Central memory CD8-positive, alpha-beta T cell (primary cell): ENCODE data around the gene UGP2.
"Not testable (repeated sequence)": the region's sequence is repeated elsewhere in the genome, so short reads cannot be mapped to it uniquely, and the experiment has no call there.

Source experiments
- ATAC-seq: fragments of 150-1000 bp; cut with Tn5 transposase; replicated peaks from 2 replicates; pipeline ENCODE4 v1.10.0; 2022; ENCODE audit warnings: mild to moderate bottlenecking, moderate FRiP score, moderate number of reproducible peaks; ENCODE audit not compliant: poor library complexity, severe bottlenecking; ENCODE audit errors: extremely low read depth
- DNase-seq, 2 donors: peaks; one replicate each; pipeline ENCODE4 v3.0.0; 2021; ENCODE audit warnings: low spot score in 2 of 2
- H3K27ac Mint-ChIP-seq: one replicate; pipeline ENCODE4 v1.8.0; 2022; ENCODE audit warnings: low read depth, mild to moderate bottlenecking, moderate library complexity, mixed read lengths
- H3K27me3 Mint-ChIP-seq: one replicate; pipeline ENCODE4 v1.8.0; 2022; ENCODE audit warnings: mixed read lengths
- H3K36me3 Mint-ChIP-seq: one replicate; pipeline ENCODE4 v1.8.0; 2022; ENCODE audit warnings: mild to moderate bottlenecking, moderate library complexity, mixed read lengths; ENCODE audit not compliant: insufficient read depth
- H3K4me1 Mint-ChIP-seq: one replicate; pipeline ENCODE4 v1.8.0; 2022; ENCODE audit warnings: mixed read lengths
- H3K4me3 Mint-ChIP-seq: one replicate; pipeline ENCODE4 v1.8.0; 2022; ENCODE audit warnings: mild to moderate bottlenecking, moderate library complexity, mixed read lengths
- H3K9me3 Mint-ChIP-seq: one replicate; pipeline ENCODE4 v1.8.0; 2022; ENCODE audit warnings: mixed read lengths

The UGP2 gene

GRCh38 chr2:63843093-63843492 is 1.4 kb downstream of the UGP2 start:
- peaks cover 65% of the 10 kb centered on the region for H3K4me1 Mint-ChIP-seq
- H3K27ac Mint-ChIP-seq: no peak overlapping the region
- ATAC-seq: no peak
- no peaks in the 10 kb centered on the region for H3K27me3 Mint-ChIP-seq
- no peak for DNase-seq
- peaks cover 24% of the 10 kb centered on the region for H3K36me3 Mint-ChIP-seq
- H3K9me3 Mint-ChIP-seq: no peaks in the 10 kb centered on the region
- peak overlapping the region; percentile 97 for H3K4me3 Mint-ChIP-seq

DNA sequence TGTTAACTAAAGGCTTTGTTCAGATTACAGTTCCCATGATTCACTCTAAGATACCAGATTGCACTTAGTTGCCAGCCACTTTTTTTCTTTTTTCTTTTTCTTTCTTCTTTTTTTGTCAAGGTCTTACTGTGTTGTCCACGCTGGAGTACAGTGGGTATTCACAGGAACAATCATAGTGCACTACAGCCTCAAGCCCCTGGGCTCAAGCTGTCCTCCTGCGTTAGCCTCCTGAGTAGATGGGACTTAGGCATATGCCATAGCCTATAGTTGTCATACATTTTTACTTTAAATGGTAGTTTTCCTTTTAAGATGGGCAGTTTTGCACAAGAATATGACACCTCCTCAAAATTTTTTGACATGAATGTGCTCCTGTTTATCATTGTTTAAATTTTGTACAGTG is 2.1 kb downstream of the UGP2 start:
- ATAC-seq (no peak), DNase-seq (no peak)
- Mint-ChIP-seq H3K27ac (no peak overlapping the region), H3K36me3 (peaks cover 24% of the 10 kb centered on the region), H3K9me3 (no peaks in the 10 kb centered on the region), H3K27me3 (no peaks in the 10 kb centered on the region), H3K4me1 (peaks cover 65% of the 10 kb centered on the region), H3K4me3 (peak overlapping the region; percentile 23)

GRCh38 chr2:63844616-63845015 is 2.9 kb downstream of the UGP2 start:
- Mint-ChIP-seq H3K9me3 (no peaks in the 10 kb centered on the region), H3K4me1 (peaks cover 73% of the 10 kb centered on the region), H3K36me3 (peaks cover 24% of the 10 kb centered on the region), H3K4me3 (no peak overlapping the region), H3K27ac (no peak overlapping the region), H3K27me3 (no peaks in the 10 kb centered on the region)
- no peak for DNase-seq
- no peak for ATAC-seq

DNA sequence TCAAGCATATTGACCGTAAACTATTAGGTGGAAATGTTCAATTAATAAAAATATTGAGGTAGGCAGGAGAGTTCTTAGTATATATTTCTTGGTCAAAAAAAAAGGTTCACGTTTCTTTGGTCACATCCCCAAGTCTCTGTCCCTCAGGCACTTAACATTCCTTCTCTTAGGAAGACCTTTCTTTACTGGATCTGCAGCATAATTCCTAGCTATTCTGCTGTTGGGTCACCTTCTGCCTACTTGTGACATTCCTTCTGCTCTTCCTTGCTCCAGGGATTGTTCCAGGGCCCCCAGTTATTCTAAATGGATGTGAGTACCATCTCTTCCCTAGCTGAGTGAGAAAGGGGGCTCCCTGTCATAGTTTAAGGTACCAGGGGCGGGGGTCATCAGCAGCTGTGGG is 4.2 kb downstream of the UGP2 start:
- no peak for DNase-seq
- Mint-ChIP-seq H3K36me3 (peaks cover 19% of the 10 kb centered on the region), H3K4me3 (no peak overlapping the region), H3K9me3 (no peaks in the 10 kb centered on the region), H3K27me3 (no peaks in the 10 kb centered on the region), H3K27ac (no peak overlapping the region), H3K4me1 (peaks cover 72% of the 10 kb centered on the region)
- ATAC-seq: no peak

- ATAC-seq (no peak), DNase-seq (no peak)
- Mint-ChIP-seq H3K4me1 (peaks cover 79% of the 10 kb centered on the region), H3K27ac (no peak overlapping the region), H3K27me3 (no peaks in the 10 kb centered on the region), H3K36me3 (peaks cover 13% of the 10 kb centered on the region), H3K4me3 (no peak overlapping the region), H3K9me3 (no peaks in the 10 kb centered on the region)
Measured at GRCh38 chr2:63846487-63846886, 4.8 kb downstream of the UGP2 start.

DNA sequence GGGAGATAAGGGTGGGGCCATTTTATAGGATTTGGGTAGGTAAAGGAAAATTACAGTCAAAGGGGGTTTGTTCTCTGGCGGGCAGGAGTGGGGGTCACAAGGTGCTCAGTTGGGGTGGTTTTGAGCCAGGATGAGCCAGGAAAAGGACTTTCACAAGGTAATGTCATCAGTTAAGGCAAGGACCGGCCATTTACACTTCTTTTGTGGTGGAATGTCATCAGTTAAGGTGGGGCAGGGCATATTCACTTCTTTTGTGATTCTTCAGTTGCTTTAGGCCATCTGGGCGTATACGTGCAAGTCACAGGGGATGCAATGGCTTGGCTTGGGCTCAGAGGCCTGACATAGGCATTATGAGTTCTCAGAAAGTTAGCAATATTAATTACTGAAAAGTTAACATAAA is 5.9 kb downstream of the UGP2 start:
- not testable (repeated sequence) for ATAC-seq, H3K9me3 Mint-ChIP-seq, H3K36me3 Mint-ChIP-seq, DNase-seq, H3K27ac Mint-ChIP-seq, H3K27me3 Mint-ChIP-seq
- H3K4me3 Mint-ChIP-seq: peak overlapping the region; percentile 4
- H3K4me1 Mint-ChIP-seq: peaks cover 73% of the 10 kb centered on the region

DNA sequence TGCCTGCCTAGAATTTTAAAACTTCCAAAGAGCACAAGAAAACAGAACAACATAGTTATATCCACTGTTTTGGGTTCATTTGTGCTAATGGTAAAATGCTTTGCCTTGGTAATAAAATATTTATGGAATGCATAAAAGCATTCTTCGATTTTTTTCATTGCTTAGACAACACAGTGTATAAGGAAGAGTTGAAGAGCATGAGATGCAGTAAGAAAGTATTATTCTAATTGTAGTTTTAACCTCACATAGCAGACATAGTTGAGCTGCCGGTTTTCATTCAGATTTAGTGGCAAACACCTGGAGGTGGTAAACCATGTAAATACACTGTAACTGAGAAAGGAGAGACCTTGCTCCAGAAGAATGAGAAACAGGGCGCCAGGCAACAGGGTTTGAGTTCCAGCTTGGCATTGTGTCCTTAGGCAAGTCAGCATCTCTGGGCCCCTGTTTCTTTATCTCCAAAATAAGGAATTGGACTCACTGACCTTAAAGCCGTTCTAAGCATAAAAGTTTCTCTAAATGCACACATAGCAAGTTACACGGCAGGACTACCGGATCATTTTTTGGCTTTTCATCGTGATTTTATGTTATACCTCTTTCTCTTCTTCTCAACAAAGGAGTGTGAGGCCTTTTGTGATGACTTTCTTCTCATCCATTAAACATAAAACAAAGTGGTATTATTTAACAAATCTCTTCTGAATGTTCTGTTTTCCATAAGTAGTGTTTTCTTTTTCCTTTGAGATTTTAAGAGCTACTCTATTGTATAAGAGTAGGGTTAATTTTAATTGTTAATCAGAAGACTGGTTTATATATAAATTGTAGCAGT is 7.9 kb downstream of the UGP2 start:
- H3K27ac Mint-ChIP-seq: no peak overlapping the region
- H3K4me3 Mint-ChIP-seq: no peak overlapping the region
- DNase-seq (no peak), ATAC-seq (no peak)
- H3K4me1 Mint-ChIP-seq: peaks cover 73% of the 10 kb centered on the region
- H3K27me3 Mint-ChIP-seq: no peaks in the 10 kb centered on the region
- H3K36me3 Mint-ChIP-seq: peaks cover 2% of the 10 kb centered on the region
- no peaks in the 10 kb centered on the region for H3K9me3 Mint-ChIP-seq

DNA sequence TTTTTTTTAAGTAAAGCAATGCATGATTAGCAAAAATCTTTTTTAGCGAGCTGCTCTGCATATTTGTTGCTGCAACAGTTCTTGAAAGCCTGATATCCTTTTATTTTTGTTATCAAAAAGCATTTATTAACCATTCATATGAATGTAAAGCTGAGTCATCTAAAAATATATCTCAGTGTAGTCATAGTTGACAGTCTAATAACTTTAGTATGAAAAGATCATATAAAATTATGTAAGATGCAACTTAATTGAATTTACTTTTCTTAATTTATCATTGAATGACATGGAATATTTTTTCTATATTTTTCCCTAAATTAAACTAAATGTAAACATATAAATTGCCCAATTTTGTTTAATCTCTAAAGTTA is 8.5 kb downstream of the UGP2 start:
- ATAC-seq (no peak), DNase-seq (no peak)
- H3K36me3 Mint-ChIP-seq: peaks cover 2% of the 10 kb centered on the region
- H3K27me3 Mint-ChIP-seq: no peaks in the 10 kb centered on the region
- H3K4me1 Mint-ChIP-seq: peaks cover 72% of the 10 kb centered on the region
- H3K9me3 Mint-ChIP-seq: no peaks in the 10 kb centered on the region
- H3K4me3 Mint-ChIP-seq: no peak overlapping the region
- H3K27ac Mint-ChIP-seq: no peak overlapping the region

- peaks cover 3% of the 10 kb centered on the region for H3K36me3 Mint-ChIP-seq
- peak; percentile 65 for ATAC-seq
- DNase-seq: no peak
- H3K9me3 Mint-ChIP-seq: no peaks in the 10 kb centered on the region
- peaks cover 72% of the 10 kb centered on the region for H3K4me1 Mint-ChIP-seq
- no peaks in the 10 kb centered on the region for H3K27me3 Mint-ChIP-seq
- H3K4me3 Mint-ChIP-seq: no peak overlapping the region
- peak overlapping the region; percentile 64 for H3K27ac Mint-ChIP-seq
Measured at GRCh38 chr2:63850649-63851048, 9.0 kb downstream of the UGP2 start.

DNA sequence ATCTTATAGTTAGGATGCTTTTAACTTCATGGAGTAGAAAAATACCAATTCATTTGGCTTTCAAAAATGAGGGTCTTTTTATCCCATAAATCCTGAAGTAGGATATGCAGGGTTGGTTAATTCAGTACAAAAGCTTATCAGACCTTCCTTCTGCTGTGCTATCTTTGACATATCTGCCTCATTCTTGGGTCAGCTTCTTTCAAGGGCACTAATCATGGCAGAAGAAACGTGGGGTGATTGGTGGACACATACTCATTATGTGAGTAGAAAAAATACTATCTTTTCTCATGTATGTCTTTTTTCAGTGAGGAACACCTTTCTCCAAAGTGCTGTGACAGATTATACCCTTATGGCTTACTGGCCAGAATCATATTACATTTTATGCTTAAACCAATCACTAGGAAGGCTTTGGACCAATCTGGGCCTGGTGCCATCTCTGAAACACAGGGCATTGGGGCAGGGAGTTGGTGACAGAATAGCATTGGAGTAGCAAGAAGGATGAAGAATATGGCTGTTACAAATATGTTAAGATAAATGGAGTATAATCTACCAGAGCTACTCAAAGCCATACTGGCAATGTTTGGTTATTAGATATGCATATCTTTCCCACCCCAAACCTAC is 10.1 kb downstream of the UGP2 start:
- no peaks in the 10 kb centered on the region for H3K27me3 Mint-ChIP-seq
- no peak for ATAC-seq
- peaks cover 4% of the 10 kb centered on the region for H3K36me3 Mint-ChIP-seq
- H3K27ac Mint-ChIP-seq: peak overlapping the region; percentile 64
- H3K9me3 Mint-ChIP-seq: no peaks in the 10 kb centered on the region
- H3K4me1 Mint-ChIP-seq: peaks cover 72% of the 10 kb centered on the region
- DNase-seq: no peak
- no peak overlapping the region for H3K4me3 Mint-ChIP-seq

DNA sequence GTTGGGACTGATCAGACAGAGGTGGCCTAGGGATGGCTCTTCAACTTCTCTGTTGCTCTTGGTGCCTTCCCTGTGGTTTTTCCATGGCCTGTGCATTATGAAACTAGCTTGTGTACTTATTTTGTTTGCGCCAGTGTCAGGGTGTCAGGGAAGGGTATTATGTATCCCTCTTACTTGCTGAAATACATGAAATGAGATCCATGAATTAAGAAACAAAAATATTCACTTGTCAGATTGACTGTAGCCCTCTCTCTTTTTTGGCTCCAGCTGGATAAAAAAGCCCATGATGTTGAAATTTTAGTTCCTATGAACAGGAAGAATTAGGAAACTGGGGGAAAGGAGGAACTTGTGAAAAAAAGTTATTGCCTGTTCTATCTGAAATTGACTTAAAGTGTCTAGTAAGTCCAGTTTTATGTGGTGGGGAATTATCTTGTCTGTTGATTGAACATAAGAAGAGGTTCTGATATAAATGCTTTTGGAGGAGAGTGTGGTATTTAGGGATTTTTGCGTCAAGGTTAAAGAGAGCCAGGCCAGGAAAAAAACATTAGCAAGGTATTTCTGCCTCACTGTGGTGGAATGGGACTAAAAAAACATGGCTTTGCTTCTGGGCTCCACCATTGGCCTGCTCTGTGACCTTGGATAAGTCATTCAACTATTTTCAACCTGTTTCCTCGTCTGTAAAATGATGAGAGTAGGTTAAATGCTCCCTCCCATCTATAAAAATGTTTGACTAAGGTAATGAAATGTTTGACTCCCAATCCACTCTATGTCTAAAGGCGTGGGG is 12.0 kb downstream of the UGP2 start:
- Mint-ChIP-seq H3K4me1 (peaks cover 60% of the 10 kb centered on the region), H3K27ac (peak overlapping the region; percentile 90), H3K4me3 (no peak overlapping the region), H3K9me3 (no peaks in the 10 kb centered on the region), H3K36me3 (peaks cover 9% of the 10 kb centered on the region), H3K27me3 (no peaks in the 10 kb centered on the region)
- ATAC-seq (no peak), DNase-seq (no peak)

DNA sequence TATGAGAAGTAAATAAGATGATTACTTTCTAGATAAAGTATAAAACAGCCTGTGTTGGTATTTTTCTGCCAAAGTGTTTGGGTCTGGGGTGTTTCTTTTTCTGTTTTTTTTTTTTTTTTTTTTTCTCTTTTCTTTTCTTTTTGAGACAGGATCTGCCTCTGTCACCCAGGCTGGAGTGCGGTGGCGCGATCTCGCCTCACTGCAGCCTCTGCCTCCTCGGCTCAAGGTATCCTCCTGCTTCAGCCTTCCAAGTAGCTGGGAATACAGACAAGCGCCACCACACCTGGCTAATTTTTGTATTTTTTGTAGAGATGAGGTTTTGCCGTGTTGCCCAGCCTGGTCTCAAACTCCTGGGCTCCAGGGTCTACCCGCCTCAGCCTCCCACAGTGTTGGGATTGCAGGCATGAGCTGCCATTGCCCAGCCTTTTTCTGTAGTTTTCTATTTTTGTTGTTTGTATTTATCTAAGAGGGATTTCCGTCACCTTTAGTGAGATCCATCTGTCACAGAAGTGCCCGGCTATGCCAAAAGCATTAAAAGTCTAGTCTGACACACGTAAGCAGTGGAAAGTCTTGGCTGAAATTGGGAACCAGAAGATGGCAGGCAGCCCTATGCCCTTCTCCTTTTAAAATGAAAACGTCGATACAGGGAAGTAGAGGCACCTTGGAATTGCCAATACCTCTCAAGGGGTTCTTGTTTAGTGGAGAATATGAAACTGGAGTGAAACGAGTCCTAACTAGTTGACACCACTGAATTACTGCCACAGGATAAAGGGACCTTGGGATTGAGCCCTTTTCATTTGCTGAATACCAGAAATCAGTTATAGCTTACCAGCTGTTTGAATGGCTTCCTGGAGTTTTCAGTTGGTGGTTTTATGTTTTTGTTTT is 14.0 kb downstream of the UGP2 start:
- H3K4me3 Mint-ChIP-seq: peak overlapping the region; percentile 59
- no peaks in the 10 kb centered on the region for H3K9me3 Mint-ChIP-seq
- peak overlapping the region; percentile 90 for H3K27ac Mint-ChIP-seq
- DNase-seq (no peak), ATAC-seq (no peak)
- no peaks in the 10 kb centered on the region for H3K27me3 Mint-ChIP-seq
- H3K4me1 Mint-ChIP-seq: peaks cover 48% of the 10 kb centered on the region
- H3K36me3 Mint-ChIP-seq: peaks cover 18% of the 10 kb centered on the region
